ENCODE measurements around the gene CCDC137.

The CCDC137 gene

GRCh38 chr17:81702934-81703746 is 36.6 kb downstream of the CCDC137 start, which contains the start of gene MRPL12:
MRPL12 (plus strand) TSS chr17:81703367; CDS start chr17:81703502, 135 bp downstream.
- peak; percentile 96 for DNase-seq

DNA sequence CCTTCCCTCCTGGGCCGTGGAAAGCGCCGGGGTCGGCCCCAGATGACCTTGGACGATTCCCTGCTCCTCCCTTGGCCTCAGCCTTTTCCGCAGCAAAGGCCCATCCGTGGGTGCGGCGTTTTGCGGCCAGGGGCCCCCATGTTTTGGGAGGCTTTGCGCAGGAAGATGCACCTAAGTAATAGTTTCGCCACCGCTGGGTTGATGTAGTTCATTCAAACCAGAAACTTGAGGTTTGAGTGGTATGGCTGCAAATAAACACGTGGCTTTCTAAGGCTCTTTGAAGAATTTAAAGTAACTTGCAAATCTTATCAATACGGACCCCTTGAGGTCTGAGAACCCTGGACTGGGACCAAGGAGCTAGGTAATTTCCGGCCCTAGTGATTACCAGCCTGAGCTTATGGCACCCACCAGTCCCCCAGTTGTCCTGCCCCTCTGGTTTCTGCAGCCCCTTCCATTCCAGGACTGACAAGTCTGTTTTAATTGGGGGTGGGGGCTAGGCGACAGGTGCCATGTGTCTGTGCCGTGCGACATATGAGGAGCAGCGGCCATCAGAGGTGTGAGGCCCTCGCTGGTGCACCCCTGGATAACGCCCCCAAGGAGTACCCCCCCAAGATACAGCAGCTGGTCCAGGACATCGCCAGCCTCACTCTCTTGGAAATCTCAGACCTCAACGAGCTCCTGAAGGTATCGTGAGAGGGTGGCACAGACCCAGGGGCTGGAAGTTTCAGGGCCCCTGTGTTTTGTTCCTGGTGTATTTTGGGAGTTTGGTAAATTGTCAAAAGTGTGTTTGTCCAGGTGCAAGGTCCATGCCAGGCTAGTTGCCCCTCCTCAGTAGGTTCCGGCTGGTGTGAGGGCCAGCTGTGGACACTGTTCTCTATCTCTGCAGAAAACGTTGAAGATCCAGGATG is 37.5 kb downstream of the CCDC137 start:
- DNase-seq: no peak

DNA sequence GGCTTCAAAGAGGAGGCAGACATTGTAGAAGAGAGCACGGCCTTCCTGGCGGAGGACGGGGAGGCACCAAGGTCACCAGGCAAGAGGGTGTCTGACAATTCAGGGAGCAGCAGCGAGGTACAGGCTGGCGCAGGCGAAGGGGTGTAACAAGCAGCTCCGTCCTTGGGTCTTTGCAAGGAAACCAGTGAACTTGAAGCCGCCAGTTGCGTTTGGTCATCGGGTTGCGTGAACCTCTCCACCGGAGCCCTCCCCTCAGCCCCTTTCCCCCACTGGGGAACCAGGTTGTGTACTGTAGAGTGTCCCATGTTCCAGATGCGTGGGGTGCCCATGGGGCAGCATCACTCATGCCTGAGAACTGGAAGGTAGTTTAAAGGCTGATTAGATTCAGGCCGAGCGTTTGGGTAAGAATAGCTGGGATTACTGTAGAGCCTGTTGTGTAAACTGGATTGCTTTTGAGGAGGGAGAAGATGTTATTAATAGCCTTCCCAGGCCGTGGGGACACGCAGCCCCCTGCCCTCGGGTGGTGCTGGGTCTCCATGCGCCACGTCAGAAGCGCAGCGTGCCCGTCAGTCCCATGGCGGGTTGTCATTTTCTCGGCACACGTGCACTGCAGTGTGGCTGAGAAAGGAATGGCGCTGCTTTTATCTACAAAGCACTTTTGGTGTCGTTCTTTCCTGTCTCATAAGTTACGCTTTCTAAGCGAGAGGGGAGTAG is 39.1 kb downstream of the CCDC137 start:
- no peak for DNase-seq

- no peak for DNase-seq
Measured at GRCh38 chr17:81706232-81706611, 39.7 kb downstream of the CCDC137 start.

GRCh38 chr17:81706757-81707624 is 40.5 kb downstream of the CCDC137 start:
- DNase-seq: no peak

DNA sequence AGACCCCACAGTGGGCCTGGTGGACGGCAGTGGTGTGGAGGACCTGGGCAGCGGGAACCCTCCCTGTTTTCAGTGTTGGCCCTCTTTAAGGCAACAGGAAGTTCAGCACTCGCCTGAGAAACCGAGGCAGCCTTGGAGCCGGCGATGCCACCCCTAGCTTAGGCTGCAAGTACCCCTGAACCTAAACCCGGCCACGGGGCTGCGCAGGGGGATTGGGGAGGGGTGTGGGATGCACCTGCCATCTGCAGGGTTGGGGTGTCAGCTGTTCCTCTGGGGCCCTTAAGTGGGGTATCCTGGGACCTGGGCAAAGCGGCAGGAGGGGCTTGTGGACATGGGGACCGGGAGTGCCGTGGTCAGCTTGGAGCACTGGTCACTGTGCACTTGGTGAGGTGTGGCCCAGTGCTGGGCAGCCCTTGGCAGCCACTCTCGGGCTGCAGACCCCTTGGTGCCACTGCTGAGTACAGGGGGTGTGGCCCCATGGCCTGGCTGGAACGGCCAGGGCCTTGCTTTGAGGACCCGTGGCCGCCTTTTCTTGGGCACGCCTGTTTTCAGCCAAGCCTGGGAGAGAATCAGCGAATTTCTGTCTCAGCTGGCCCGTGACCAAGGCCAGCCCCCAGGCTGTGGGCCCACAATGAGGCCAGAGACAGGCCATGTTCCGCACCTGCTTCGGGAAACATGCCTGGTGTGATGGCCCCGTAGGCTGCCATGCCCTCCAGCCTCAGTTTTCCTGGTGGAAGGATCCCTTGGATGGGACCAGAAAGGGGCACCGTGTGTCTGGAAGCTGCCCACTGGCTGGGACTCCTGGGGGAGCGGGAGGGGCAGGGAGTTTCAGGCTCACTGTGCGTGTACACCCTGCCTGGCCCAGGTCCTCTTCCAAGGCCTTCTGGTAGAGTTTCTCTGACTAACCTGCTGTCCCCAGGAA is 41.4 kb downstream of the CCDC137 start:
- DNase-seq: no peak

DNA sequence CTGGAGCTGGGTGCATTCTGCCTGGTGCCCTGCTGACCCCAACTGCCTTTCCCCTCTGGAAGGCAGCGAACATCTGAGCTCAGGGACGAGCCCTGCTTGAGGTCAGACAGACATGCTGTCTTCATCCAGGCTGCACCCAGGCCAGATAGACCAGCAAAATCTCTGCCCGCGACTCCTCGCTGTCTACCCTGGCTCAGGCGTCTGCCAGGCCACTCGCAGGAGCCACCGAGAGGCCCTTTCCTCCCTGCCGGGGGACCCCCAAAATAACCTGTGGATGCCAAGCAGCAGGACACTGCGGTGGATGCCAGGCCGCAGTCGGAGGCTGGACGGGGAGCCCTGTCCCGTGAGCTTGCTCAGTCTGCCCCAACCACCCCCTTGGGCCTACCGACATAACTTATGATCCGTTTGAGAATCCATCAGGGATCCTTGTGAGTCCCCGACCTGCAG is 42.2 kb downstream of the CCDC137 start:
- no peak for DNase-seq

DNA sequence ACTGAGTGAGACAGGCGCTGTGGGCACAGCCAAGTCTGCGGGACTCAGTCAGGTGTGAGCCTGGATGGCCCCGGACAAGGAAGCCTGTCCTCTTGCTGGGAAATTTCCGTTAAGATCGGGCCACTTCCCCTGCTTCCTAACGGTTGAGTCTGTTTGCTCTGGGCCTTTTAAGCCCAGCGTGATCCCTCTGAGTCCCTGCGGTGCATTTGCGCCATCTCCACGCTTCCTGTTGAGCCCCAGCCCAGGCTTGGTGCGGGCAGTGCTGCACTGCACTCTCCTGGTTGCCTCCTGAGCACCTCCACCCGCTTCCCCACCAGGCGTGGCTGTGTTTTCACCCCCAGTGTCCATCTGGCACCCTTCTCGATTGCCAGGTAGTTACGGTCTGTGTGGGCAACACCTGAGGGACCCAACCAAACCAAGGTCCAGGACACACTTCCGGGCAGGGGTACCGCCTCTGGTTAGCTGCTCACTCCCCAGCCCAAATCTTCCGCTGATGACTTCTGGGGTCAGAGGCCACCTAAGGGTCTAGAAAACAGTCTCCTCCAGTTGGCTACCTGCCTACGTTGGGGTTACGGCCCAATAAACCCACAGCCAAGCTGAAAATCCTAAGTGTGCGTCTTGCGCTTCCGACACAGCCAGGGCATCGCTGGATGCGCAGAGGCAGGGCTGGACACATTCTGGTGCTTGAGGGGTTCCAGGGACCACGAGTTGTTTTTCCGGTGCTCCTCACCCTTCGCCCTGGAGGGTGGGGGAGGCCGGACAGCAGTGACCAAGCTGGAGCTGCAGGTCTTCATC is 44.2 kb downstream of the CCDC137 start:
- DNase-seq: no peak

DNA sequence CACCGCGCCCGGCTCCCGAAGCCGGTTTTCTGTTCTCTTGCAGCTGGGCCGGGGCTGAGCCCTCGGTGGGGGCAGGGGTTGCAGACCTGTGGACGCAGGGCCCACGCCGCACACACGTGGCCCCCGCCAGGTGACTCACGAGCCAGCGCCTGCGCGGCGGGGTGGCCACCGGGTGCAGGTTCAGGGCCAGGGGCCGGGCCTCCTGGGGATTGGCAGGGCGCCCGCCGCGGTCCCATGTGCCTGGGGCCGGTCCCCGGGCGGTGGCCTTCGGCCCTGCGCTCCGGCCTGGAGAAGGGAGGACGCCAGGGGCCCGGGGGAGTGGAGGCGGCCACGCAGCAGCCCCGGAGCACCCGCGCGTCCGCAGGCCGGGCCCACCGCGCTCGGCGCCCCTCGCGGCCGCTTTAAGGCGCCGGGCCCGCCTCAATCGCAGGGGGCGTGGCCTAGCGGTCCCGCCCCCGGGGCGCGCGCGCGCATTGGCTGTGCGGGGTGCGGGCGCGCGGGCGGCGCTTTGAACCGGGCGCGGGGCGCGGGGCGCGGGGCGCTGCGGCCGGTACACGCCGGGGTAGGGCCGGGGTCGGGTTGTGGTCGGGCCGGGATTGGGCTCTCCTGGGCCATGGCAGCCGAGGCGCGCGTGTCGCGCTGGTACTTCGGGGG is 45.4 kb downstream of the CCDC137 start, which contains the start of gene SLC25A10:
SLC25A10 (plus strand) TSS at position 471 of the 654 bp plus-strand sequence; CDS start at position 614, 143 bp downstream.
- peak; percentile 87 for DNase-seq

GRCh38 chr17:81712468-81713003 is 46.0 kb downstream of the CCDC137 start:
- DNase-seq: peak; percentile 48

DNA sequence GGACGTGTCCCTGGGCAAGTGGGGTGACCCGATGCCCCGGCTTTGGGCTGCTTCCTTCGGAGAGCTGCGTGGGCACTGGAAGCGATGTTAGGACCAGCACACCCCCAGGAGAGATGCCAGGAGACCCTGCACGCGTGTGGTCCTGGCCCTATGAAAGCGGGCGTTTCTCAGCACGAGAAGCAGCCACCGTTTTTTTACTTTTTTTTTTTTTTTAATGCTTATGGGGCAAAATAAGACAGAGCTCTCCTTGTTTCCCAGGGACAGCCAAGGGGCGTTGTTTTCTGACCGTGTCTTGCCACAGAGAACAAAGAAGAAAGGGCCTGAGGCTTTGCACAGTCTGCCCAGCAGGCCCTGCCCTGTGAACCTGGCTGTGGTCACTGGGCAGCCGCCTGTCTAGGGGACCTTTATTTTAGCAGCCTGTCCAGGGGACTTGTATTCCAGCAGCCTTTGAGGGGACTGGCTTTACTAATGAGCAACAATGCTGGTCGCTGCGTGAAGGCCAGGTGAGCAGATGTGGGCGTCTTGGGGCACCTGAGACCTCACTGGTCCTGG is 46.5 kb downstream of the CCDC137 start:
- peak; percentile 23 for DNase-seq

DNA sequence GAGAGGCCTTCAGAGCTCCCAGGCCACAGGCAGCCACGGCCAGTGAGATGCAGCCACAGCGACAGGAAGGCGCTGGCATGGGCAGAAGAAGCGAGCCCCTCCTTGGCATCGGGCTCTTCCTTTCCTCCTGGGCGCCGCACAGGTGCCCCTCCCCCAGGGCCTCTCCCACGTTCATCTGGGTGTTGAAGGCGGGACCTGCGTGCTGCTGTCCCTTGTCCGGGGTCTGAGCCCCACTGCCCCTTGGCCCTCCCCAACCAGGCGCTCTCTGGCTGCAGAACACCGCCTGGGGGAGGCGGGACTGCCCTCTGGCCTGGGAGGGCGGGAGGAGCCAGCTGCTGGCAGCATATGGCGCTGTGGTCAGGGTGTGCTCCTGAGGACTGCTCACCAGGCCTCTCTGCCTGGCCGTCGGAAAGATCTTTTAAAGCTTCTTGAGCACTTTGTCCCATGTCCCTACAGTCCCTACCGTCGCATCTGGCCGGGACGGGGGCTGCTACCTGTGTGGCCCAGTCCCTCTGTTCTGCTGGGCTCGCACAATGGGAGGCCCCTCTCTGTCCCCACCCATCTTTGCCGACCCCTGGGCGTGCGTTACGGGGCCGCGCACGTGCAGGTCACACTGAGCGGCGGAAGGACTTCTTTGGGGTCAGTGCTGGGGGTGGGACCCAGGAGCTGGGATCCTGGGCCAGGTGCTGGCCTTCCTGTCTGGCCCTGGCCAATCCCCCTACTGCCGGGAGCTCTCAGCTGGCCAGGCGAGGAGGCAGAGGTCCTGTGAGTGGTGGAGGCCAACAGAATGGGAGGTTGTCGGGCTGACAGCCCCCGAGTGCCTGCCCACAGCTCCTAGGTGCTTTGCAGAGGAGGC is 47.2 kb downstream of the CCDC137 start:
- peak; percentile 18 for DNase-seq

- DNase-seq: no peak
Measured at GRCh38 chr17:81714412-81715106, 48.0 kb downstream of the CCDC137 start.

DNA sequence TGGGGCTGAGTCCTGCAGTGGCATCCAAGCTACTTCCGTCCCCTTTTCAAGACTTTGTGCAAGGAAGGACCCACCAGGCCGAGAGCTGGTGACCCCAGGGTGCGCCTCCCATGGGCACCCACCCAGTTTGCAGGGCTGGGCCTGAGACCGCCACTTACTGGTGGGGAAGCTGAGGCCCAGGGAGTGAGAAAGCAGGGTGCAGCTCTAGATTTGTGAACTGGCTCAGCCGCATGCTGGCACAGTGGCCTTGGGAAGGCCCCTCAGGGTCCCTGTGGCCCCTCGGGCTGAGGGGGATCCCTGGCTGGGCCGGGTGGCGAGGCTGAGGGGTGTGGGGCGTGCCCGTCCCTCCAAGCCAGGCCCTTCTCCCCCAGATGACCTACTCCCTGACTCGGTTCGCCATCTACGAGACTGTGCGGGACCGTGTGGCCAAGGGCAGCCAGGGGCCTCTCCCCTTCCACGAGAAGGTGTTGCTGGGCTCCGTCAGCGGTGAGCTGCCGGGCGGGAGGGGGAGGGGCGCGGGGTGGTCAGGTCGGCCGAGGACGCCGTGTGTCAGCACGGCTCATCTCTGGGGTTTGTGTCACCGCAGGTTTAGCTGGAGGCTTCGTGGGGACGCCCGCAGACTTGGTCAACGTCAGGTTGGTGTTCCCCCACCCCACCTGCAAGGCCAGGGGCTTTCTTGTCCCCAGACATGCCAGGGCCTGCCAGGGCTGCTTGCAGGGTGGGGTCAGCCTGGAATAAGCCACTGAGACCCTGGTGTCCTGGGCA is 48.8 kb downstream of the CCDC137 start:
- DNase-seq: no peak

- DNase-seq: no peak
Measured at GRCh38 chr17:81715872-81716673, 49.5 kb downstream of the CCDC137 start.

DNA sequence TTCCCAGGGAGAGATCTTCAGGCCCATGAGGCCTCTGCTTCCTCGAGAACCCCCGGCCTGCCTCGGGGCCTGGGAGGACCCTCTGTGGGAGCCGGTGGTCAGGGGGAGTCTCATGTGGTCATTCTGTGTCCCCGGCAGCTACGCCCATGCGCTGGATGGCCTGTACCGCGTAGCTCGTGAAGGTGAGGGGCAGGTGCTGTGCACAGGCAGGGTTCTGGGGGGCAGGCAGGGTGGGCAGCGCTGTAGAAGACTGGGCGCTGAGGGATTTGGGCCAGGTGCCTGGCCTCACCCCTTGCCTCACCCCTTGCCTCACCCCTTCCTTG is 50.1 kb downstream of the CCDC137 start:
- DNase-seq: no peak
